Nucleus accumbens (tissue), 56 donors: Measurements from ENCODE around the gene AHDC1.
"Not testable (repeated sequence)": the region's sequence is repeated elsewhere in the genome, so short reads cannot be mapped to it uniquely, and the experiment has no call there.

Experiments
- DNase-seq, 56 donors: peaks; one replicate each; lab custom pipeline; 2025; lab: John Stamatoyannopoulos, UW

AHDC1 gene

GRCh38 chr1:27555700-27556424 lies 48.1 kb downstream of the AHDC1 start:
- DNase-seq = no peak

- DNase-seq = no peak
These were observed 48.9 kb downstream of the AHDC1 start for GRCh38 chr1:27554759-27555699.

- no peak for DNase-seq
These were observed 49.7 kb downstream of the AHDC1 start for GRCh38 chr1:27554293-27554692.

- not testable (repeated sequence) for DNase-seq
These were observed 50.1 kb downstream of the AHDC1 start for GRCh38 chr1:27553823-27554222.

GRCh38 chr1:27552911-27553420 lies 51.0 kb downstream of the AHDC1 start:
- no peak for DNase-seq

- DNase-seq = no peak
These were observed 52.0 kb downstream of the AHDC1 start for GRCh38 chr1:27551953-27552312.

- no peak for DNase-seq
These were observed 52.6 kb downstream of the AHDC1 start for GRCh38 chr1:27551170-27551952.

GRCh38 chr1:27550510-27551169 lies 53.3 kb downstream of the AHDC1 start:
- no peak for DNase-seq

- DNase-seq = no peak
These were observed 54.0 kb downstream of the AHDC1 start for GRCh38 chr1:27549807-27550408.

GRCh38 chr1:27548858-27549719 lies 54.9 kb downstream of the AHDC1 start:
- no peak for DNase-seq

- peak in 1 of 56 donors; percentile 30 for DNase-seq
These were observed 55.6 kb downstream of the AHDC1 start for GRCh38 chr1:27548136-27548853.

GRCh38 chr1:27547220-27548116 lies 56.5 kb downstream of the AHDC1 start:
- DNase-seq = no peak

GRCh38 chr1:27545876-27546275 lies 58.1 kb downstream of the AHDC1 start:
- no peak for DNase-seq

- DNase-seq = peak in 17 of 56 donors; percentile 6 to 69 (median 35)
These were observed 58.7 kb downstream of the AHDC1 start for GRCh38 chr1:27545271-27545670.

GRCh38 chr1:27544834-27545233 lies 59.1 kb downstream of the AHDC1 start:
- DNase-seq = no peak

GRCh38 chr1:27543284-27543683 lies 60.7 kb downstream of the AHDC1 start:
- no peak for DNase-seq
